Measurements from ENCODE around the gene ZFP91. TPM values are rescaled to one million over a fixed set of nuclear protein-coding genes. Genes with fewer than 3 reads are reported as not detected.
A peak's percentile ranks its signal among the peaks of the same experiment; 100 is the strongest.

ZFP91 gene
- total and polyA plus RNA-seq, 2 donors (not counting 3 experiments of a cell fraction or from before 2014, with no cell fraction given), result 20.2 to 52.0 TPM

DNA sequence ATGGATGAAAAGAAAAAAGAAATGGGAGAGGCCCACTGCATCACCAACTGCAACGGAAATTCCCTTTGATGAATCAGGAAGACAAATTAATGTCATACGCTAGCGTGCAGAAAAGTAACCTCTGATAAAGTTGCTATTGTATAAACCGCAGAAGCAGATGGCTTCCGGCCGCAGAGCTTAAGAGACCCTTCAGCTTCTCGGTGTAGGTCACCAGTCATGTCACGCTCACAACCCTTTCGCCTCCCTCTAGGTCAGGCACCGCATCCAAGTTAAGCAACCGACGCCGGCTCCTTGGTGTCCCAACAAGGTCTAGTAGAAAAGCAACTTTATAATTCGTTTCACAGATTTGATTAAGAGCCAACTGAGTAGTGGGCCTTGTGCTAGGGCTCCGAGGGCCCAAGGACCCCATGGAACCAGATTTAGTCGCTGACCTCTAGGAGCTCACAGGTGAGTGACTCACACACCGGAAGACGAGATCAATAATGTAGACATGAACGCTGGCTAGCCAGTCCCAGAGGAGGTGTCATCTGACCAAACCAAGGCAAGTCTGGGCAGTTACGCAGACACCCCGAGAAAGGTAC lies 1.2 kb upstream of the ZFP91 start:
- TF ChIP-seq POLR2A (IDR thresholded peaks at IDR 0.05; ENCODE audit: low read depth, low read length), result peak; percentile 61
- no peak for TF ChIP-seq EZH2 (IDR thresholded peaks at IDR 0.05; ENCODE audit: borderline replicate concordance, low read depth, low read length, severe bottlenecking)
- TF ChIP-seq, protein P1, sequence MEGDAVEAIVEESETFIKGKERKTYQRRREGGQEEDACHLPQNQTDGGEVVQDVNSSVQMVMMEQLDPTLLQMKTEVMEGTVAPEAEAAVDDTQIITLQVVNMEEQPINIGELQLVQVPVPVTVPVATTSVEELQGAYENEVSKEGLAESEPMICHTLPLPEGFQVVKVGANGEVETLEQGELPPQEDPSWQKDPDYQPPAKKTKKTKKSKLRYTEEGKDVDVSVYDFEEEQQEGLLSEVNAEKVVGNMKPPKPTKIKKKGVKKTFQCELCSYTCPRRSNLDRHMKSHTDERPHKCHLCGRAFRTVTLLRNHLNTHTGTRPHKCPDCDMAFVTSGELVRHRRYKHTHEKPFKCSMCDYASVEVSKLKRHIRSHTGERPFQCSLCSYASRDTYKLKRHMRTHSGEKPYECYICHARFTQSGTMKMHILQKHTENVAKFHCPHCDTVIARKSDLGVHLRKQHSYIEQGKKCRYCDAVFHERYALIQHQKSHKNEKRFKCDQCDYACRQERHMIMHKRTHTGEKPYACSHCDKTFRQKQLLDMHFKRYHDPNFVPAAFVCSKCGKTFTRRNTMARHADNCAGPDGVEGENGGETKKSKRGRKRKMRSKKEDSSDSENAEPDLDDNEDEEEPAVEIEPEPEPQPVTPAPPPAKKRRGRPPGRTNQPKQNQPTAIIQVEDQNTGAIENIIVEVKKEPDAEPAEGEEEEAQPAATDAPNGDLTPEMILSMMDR (IDR thresholded peaks at IDR 0.05; ENCODE audit: extremely low read depth in 1 of 2, insufficient read depth in 1 of 2, low read depth in 1 of 2, low read length in 2 of 2), result no peak
- peak; percentile 84 for TF ChIP-seq GATA2 (IDR thresholded peaks at IDR 0.05; ENCODE audit: insufficient read depth, insufficient read length, low read depth, low read length)
- TF ChIP-seq, protein P2, sequence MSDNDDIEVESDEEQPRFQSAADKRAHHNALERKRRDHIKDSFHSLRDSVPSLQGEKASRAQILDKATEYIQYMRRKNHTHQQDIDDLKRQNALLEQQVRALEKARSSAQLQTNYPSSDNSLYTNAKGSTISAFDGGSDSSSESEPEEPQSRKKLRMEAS (IDR thresholded peaks at IDR 0.05; ENCODE audit: insufficient read depth, insufficient read length), result no peak
- TF ChIP-seq JUN (IDR thresholded peaks at IDR 0.05; ENCODE audit: borderline replicate concordance, insufficient read depth, insufficient read length, low read depth), result peak; percentile 36
- peak; percentile 93 for TF ChIP-seq POLR2AphosphoS5 (IDR thresholded peaks at IDR 0.05; ENCODE audit: insufficient read depth, low read depth, low read length)
- peak; percentile 66 for TF ChIP-seq FOS (IDR thresholded peaks at IDR 0.05; ENCODE audit: borderline replicate concordance, insufficient read depth, low read length)
- no peaks in the 10 kb centered on the region for H3K27me3 ChIP-seq (ENCODE audit: control insufficient read depth in 2 of 2, insufficient read depth in 2 of 2, low read length in 2 of 2)
- H3K9me3 ChIP-seq (replicated peaks; ENCODE audit: control insufficient read depth, insufficient read depth, low read length), result no peaks in the 10 kb centered on the region
- H3K27ac ChIP-seq (ENCODE audit: insufficient read depth, low read depth, low read length), result peak overlapping the region; percentile 99
- no peaks in the 10 kb centered on the region for H3K36me3 ChIP-seq (ENCODE audit: control insufficient read depth in 2 of 2, extremely low read depth in 1 of 2, insufficient read depth in 2 of 2, low read length in 2 of 2)
- intact Hi-C loops (cut with micrococcal nuclease) (loop anchor here (1.0 to 10.0 kb wide), 10 partner anchors 50 to 1263 kb away; partner anchors contain the start of genes FAM111A, FAM111B, MED19 and TMX2), dilution Hi-C loops (cut with MboI; ENCODE audit: extremely low pct_ligation_motif_present, low sequenced_read_pairs) (no loop called here)
- H3K4me3 ChIP-seq (replicated peaks in 1 of 3; ENCODE audit: insufficient read depth in 1 of 3, low read depth in 1 of 3, low read length in 3 of 3), result peak overlapping the region; percentile 8 to 85 (median 59)
- no peaks in the 10 kb centered on the region for H3K9me1 ChIP-seq (replicated peaks; ENCODE audit: control insufficient read depth, extremely low read depth, insufficient read depth, low read length)
- H3K4me1 ChIP-seq (ENCODE audit: control insufficient read depth, extremely low read depth, insufficient read depth, low read length), result peaks cover 55% of the 10 kb centered on the region
- POLR2A ChIA-PET, result interaction anchor here (1.2 kb wide), 1 partner anchor 9 kb away, joined by 3 read pairs; no protein-coding TSS in a partner anchor
- peaks cover 31% of the 10 kb centered on the region for H3K79me2 ChIP-seq (ENCODE audit: control insufficient read depth, insufficient read depth, low read length)
- H3K9ac ChIP-seq (replicated peaks; ENCODE audit: extremely low read depth, insufficient read depth, low read length), result peak overlapping the region; percentile 100
- H2AFZ ChIP-seq (ENCODE audit: low read depth, low read length), result no peak overlapping the region
- BruUV-seq (replicated peaks), result TSS peak; percentile 63
- FAIRE-seq, result peak; percentile 80
- H3K4me2 ChIP-seq (ENCODE audit: insufficient read depth, low read length), result peak overlapping the region; percentile 78
- peak; percentile 88 for DNase-seq (ENCODE audit: low read depth, low spot score)
- CTCF ChIA-PET, result interaction anchor here (0.9 to 5.8 kb wide), 8 partner anchors 9 to 581 kb away, joined by 3 to 62 read pairs (median 6); no protein-coding TSS in a partner anchor
- H4K20me1 ChIP-seq (replicated peaks; ENCODE audit: control insufficient read depth, extremely low read depth, insufficient read depth, low read length), result no peaks in the 10 kb centered on the region

Measured in endothelial cell of umbilical vein (primary cell).